ENCODE results near the gene JAKMIP2. TPM values are rescaled to one million over a fixed set of nuclear protein-coding genes. Genes with fewer than 3 reads are reported as not detected.

JAKMIP2 gene
- polyA plus RNA-seq, 1 experiment = 0.02 TPM

DNA sequence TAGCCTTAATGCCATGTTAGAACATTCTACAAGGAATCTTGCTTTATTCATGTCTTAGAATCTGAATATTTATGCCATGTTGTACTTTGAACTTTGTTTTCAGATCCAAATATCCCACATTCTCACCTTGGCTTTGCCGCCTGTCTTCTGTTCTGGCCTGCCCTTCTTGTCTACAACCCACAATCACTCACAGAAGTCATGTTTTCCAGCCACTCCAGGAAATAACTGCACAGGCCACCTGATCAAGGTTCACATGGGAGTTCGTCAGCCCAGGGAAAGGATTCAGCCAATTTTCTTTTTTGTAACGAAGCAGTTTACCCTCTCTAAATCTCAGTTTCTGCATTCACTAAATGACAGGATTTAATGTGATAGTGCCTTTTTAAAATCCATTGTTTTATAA lies 70.5 kb downstream of the JAKMIP2 start:
- H3K27me3 ChIP-seq (ENCODE audit: control insufficient read depth, insufficient read depth, low read length) = no peaks in the 10 kb centered on the region
- POLR2A ChIA-PET = no interaction called here
- TF ChIP-seq CTCF (IDR thresholded peaks at IDR 0.05; ENCODE audit: low read depth, low read length) = no peak
- no peak overlapping the region for H3K27ac ChIP-seq (ENCODE audit: low read depth, low read length)
- H3K4me3 ChIP-seq (ENCODE audit: low read depth, low read length) = no peak overlapping the region
- DNase-seq (ENCODE audit: low read depth, low spot score) = no peak
- H3K9me3 ChIP-seq (ENCODE audit: control insufficient read depth, insufficient read depth, low read length) = no peaks in the 10 kb centered on the region
- CTCF ChIA-PET = no interaction called here

DNA sequence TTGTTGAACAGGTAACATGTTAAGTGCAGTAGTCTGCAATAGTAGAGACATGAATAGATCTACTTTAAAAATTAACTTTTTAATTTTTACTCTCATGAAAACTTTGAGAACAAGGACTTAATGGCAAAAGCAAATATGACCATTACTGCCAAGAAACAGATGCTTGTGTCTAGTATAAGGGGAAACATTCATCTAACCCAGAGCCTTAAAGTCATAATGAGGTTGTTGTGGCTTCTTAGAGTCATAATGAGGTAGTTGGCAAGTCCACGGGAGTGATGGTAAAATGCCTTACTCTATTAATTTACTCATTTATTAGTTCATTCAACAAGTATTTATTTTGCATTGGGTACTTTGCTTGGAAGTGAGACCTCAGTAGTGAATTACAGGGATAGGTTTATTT lies 71.5 kb downstream of the JAKMIP2 start:
- TF ChIP-seq CTCF (IDR thresholded peaks at IDR 0.05; ENCODE audit: low read depth, low read length) = no peak
- Histone ChIP-seq H3K9me3 (ENCODE audit: control insufficient read depth, insufficient read depth, low read length) (no peaks in the 10 kb centered on the region), H3K4me3 (ENCODE audit: low read depth, low read length) (no peak overlapping the region), H3K27me3 (ENCODE audit: control insufficient read depth, insufficient read depth, low read length) (no peaks in the 10 kb centered on the region), H3K27ac (ENCODE audit: low read depth, low read length) (no peak overlapping the region)
- ChIA-PET CTCF (no interaction called here), POLR2A (no interaction called here)
- no peak for DNase-seq (ENCODE audit: low read depth, low spot score)

GRCh38 chr5:147708708-147709107 lies 73.8 kb downstream of the JAKMIP2 start:
- no peak for TF ChIP-seq CTCF (IDR thresholded peaks at IDR 0.05; ENCODE audit: low read depth, low read length)
- H3K9me3 ChIP-seq (ENCODE audit: control insufficient read depth, insufficient read depth, low read length) = no peaks in the 10 kb centered on the region
- H3K27me3 ChIP-seq (ENCODE audit: control insufficient read depth, insufficient read depth, low read length) = no peaks in the 10 kb centered on the region
- ChIA-PET CTCF (no interaction called here), POLR2A (no interaction called here)
- H3K27ac ChIP-seq (ENCODE audit: low read depth, low read length) = no peak overlapping the region
- no peak for DNase-seq (ENCODE audit: low read depth, low spot score)
- H3K4me3 ChIP-seq (ENCODE audit: low read depth, low read length) = no peak overlapping the region

DNA sequence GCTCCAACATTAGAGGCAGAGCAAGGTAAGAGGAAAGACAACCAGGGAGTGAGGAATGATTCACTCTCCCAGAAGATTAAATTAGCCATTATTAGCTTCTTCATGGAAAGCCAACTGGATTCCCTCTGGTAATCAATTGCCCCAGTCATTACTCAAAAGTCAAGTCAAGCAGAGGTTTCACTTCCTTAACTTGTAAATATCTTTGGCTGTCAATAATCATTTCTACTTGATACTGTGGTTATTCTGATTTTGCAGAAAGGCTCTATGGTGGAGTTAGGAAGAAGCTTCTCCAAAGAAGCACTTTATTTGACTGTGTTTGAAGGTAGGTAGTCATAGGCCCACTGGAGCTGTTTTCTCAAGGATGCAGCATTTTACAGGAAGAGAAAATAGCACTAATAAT lies 78.0 kb downstream of the JAKMIP2 start:
- DNase-seq (ENCODE audit: low read depth, low spot score) = no peak
- no peak for TF ChIP-seq CTCF (IDR thresholded peaks at IDR 0.05; ENCODE audit: low read depth, low read length)
- ChIA-PET POLR2A (no interaction called here), CTCF (no interaction called here)
- no peak overlapping the region for H3K4me3 ChIP-seq (ENCODE audit: low read depth, low read length)
- H3K27me3 ChIP-seq (ENCODE audit: control insufficient read depth, insufficient read depth, low read length) = no peaks in the 10 kb centered on the region
- H3K27ac ChIP-seq (ENCODE audit: low read depth, low read length) = no peak overlapping the region
- no peaks in the 10 kb centered on the region for H3K9me3 ChIP-seq (ENCODE audit: control insufficient read depth, insufficient read depth, low read length)

GRCh38 chr5:147701468-147701867 lies 81.1 kb downstream of the JAKMIP2 start:
- POLR2A ChIA-PET = no interaction called here
- TF ChIP-seq CTCF (IDR thresholded peaks at IDR 0.05; ENCODE audit: low read depth, low read length) = no peak
- H3K27me3 ChIP-seq (ENCODE audit: control insufficient read depth, insufficient read depth, low read length) = no peaks in the 10 kb centered on the region
- DNase-seq (ENCODE audit: low read depth, low spot score) = no peak
- H3K9me3 ChIP-seq (ENCODE audit: control insufficient read depth, insufficient read depth, low read length) = no peaks in the 10 kb centered on the region
- no peak overlapping the region for H3K4me3 ChIP-seq (ENCODE audit: low read depth, low read length)
- CTCF ChIA-PET = no interaction called here
- no peak overlapping the region for H3K27ac ChIP-seq (ENCODE audit: low read depth, low read length)
